H54 (cell line): ENCODE measurements around the gene ADAM15.

Source experiments
- DNase-seq: peaks from one replicate; pipeline ENCODE4 v3.0.0; 2011; ENCODE audit warnings: low spot score, mixed read lengths; ENCODE audit not compliant: insufficient read length
- FAIRE-seq: peaks from 3 replicates; lab custom pipeline; 2011; peaks lifted over from hg19 to GRCh38; lab: Jason Lieb, UNC
- POLR2A ChIP-seq: IDR thresholded peaks from 2 replicates; pipeline ENCODE4 v1.6.1; 2011; ENCODE audit warnings: low read depth, mild to moderate bottlenecking, low read length

ADAM15 gene

DNA sequence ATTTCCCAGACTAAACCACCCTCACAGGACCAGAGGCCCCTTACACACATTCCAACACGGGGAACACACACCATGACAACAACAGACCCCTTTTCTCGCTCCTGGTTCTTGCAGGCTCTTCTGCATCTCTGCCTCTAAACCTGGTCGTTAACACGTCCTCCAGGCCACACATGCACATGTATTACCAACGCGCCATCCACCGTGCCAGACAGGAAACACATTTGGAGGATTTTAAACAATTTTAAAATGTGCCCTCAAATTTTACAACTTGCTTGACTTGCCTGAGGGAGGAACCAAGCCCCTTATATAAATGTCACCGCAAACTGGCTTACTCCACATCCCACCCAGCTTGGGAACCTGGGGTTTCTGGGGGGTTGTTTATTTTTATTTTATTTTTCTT is 59.7 kb downstream of the ADAM15 start:
- FAIRE-seq: no peak
- DNase-seq: no peak
- no peak for TF ChIP-seq POLR2A
